ENCODE data around the gene IL1R1.
"Not testable (repeated sequence)": the region's sequence is repeated elsewhere in the genome, so short reads cannot be mapped to it uniquely, and the experiment has no call there.

IL1R1 gene

DNA sequence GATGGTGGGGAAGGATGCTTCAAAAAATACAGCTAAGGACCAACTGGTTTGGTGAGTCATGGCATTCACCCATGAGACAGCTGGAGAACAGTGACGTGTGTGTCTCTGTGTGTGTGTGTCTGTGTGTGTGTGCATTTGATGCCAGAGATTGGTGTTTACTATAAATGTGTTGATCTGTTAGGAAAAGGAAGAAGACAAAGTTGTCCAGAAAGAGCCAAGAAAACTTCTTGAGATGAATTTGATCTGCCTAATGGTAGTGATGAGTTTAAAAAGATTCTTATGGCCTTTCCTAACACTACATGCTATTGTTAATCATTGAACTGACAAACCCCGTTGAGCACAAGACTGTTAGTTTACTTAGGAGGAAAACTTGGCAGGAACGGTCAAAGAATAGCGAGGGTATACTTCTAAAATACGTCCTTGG, 36.4 kb upstream of the IL1R1 start:
- H3K4me3 ChIP-seq (replicated peaks; ENCODE audit: low read depth, low read length) = peak overlapping the region; percentile 82
- TF ChIP-seq, protein P1, sequence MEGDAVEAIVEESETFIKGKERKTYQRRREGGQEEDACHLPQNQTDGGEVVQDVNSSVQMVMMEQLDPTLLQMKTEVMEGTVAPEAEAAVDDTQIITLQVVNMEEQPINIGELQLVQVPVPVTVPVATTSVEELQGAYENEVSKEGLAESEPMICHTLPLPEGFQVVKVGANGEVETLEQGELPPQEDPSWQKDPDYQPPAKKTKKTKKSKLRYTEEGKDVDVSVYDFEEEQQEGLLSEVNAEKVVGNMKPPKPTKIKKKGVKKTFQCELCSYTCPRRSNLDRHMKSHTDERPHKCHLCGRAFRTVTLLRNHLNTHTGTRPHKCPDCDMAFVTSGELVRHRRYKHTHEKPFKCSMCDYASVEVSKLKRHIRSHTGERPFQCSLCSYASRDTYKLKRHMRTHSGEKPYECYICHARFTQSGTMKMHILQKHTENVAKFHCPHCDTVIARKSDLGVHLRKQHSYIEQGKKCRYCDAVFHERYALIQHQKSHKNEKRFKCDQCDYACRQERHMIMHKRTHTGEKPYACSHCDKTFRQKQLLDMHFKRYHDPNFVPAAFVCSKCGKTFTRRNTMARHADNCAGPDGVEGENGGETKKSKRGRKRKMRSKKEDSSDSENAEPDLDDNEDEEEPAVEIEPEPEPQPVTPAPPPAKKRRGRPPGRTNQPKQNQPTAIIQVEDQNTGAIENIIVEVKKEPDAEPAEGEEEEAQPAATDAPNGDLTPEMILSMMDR (IDR thresholded peaks at IDR 0.05; ENCODE audit: low read length, missing control alignments) = no peak

DNA sequence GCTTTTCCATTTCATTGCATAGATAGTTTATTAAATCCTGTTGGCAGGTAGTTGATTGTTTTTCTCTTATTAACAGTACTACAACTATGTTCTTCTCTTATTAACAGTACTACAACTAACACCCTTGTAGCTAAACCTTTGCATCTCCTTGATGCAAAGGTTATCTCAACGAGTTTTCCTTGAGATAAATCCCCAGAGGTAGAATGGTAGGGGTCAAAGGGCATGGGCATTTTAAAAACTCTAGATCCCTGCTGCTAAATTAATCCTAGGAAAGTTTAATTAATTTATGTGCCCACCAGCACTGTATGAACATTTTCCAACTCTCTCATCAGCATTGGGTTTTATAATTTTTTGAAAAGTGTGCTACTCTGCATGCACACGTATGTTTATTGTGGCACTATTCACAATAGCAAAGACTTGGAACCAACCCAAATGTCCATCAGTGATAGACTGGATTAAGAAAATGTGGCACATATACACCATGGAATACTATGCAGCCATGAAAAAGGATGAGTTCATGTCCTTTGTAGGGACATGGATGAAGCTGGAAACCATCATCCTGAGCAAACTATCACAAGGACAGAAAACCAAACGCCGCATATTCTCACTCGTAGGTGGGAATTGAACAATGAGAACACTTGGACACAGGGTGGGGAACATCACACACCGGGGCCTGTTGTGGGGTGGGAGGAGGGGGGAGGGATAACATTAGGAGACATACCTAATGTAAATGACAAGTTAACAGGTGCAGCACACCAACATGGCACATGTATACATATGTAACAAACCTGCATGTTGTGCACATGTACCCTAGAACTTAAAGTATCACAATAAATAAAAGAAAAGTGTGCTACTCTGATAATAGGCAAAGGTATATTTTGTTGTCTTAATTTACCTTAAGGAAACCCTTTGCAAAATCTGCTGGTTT, 35.5 kb upstream of the IL1R1 start:
- H3K4me3 ChIP-seq (replicated peaks; ENCODE audit: low read depth, low read length) = peak overlapping the region; percentile 82
- not testable (repeated sequence) for DNase-seq (ENCODE audit: low read depth)

More for the DNA sequence above, 36.4 kb upstream of the IL1R1 start:
- peak; percentile 91 for DNase-seq (ENCODE audit: low read depth)

DNA sequence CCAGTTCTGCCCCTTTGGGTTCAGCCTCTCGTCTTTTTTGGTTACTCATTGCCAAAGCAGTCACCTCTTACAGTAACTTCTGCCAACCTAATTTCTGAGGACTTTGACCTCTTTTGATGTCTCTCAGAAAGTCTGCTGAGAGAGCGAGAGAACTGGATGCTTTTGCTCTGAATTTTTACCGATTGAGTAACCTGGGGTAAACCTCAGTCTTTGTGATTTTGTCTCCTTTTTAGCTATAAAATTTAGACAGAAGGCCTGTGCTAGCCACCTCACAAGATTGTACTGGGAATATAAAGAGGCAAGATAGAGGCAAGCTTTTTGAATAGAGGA, 34.8 kb upstream of the IL1R1 start:
- TF ChIP-seq, protein P1 (IDR thresholded peaks at IDR 0.05; ENCODE audit: low read length, missing control alignments) = no peak
- DNase-seq (ENCODE audit: low read depth) = peak; percentile 42
- H3K4me3 ChIP-seq (replicated peaks; ENCODE audit: low read depth, low read length) = peak overlapping the region; percentile 54

DNA sequence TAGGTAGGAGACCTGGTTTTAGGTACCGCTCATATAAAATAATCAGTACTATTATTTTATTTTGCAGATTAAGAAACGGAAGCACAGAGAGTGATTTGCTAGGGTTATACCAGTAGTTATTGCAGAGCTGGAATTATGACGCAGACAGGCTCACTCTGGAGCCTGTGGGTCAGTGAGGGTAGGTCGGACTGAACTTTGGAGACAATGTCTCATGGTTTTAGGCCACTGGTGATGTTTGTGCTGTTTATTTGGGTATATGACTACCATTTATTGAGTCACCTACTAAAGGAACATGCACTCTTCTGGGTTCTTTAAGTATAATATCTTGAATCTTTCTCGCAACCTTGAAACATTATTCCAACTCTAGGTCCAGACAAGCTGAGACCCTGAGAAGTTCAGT, 33.5 kb upstream of the IL1R1 start:
- TF ChIP-seq, protein P1 (IDR thresholded peaks at IDR 0.05; ENCODE audit: low read length, missing control alignments) = no peak
- peak; percentile 16 for DNase-seq (ENCODE audit: low read depth)

DNA sequence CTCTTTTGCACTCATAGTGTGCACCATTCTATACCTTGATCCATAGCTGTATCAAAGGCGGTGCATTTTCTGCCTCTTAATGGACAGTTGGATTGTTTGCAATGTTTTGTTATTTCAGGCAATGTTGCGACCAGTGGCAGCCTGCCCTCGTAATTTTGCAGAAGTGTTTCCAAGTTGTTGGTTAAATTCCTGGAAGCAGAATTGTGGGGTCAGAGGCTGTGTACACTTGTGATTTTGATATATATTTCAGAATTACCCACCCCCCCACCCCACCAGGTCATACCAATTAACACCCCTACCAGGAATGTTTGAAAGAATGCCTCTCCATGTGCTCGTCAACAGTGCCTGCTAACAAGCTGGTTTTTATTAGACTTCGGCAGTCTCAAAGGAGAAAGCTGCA, 32.4 kb upstream of the IL1R1 start:
- TF ChIP-seq, protein P1 (IDR thresholded peaks at IDR 0.05; ENCODE audit: low read length, missing control alignments) = no peak
- peak overlapping the region; percentile 54 for H3K4me3 ChIP-seq (replicated peaks; ENCODE audit: low read depth, low read length)
- no peak for DNase-seq (ENCODE audit: low read depth)

More for the DNA sequence above, 33.5 kb upstream of the IL1R1 start:
- peak overlapping the region; percentile 54 for H3K4me3 ChIP-seq (replicated peaks; ENCODE audit: low read depth, low read length)

DNA sequence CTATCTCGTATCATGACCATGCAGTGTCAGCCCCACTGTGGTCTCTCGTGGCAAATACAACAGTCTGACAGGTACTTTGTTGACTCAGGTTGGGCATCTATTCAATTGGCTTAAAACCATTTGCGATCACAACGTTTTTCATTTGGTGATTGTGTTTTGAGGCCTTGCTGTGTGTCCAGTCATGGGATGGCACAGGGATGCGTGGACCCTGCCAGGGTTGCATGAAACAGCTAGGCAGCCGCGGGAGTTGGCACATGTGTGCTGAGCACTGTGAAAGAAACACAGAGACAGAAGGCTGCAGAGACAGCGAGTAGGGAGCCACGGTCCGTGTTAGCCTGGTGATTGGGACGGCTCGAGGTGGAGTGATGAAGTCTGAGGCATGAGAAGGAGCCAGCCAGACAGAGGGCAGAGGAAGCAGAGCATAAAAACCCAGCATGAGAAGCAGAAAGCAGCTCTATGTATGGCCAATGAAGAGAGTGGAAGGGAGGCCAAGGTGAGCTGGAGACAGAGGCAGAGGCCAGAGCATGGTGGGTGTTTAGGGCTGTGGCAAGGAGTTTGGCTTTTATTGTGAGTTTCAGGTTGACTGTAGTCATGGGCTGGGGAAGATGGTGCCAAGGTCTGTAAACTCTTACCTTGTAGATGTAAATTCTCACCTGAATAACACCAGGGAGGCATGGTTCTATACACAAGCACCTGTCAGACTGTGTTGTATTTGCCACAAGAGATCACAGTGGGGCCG, 31.8 kb upstream of the IL1R1 start:
- H3K4me3 ChIP-seq (replicated peaks; ENCODE audit: low read depth, low read length) = peak overlapping the region; percentile 54
- DNase-seq (ENCODE audit: low read depth) = no peak
- TF ChIP-seq, protein P1 (IDR thresholded peaks at IDR 0.05; ENCODE audit: low read length, missing control alignments) = no peak

DNA sequence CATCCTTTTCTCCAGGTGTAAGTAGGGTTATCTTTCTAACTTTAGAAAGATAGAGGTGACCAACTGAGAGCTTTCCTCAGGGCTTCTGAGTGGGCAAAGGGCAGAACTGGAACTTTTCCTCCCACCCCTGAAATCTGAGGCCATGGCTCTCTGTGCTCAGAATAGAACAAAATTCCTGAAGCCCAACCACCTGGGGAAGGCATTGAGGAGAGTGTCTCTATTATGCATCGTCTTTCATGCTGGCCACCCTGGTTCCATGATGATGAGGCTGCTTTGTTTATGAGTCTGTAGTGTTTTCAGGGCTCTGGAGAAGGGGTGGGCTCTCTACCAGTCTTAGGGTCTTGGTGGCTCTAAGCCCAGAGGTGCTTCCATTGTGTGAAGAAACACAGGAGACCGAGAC, 30.7 kb upstream of the IL1R1 start:
- TF ChIP-seq, protein P1 (IDR thresholded peaks at IDR 0.05; ENCODE audit: low read length, missing control alignments) = no peak
- peak overlapping the region; percentile 2 for H3K4me3 ChIP-seq (replicated peaks; ENCODE audit: low read depth, low read length)
- DNase-seq (ENCODE audit: low read depth) = no peak
